Esophagus squamous epithelium (tissue), 4 donors: ENCODE results near the gene SCAND1.

Experiments
- CTCF ChIP-seq, 6 experiments: fragments of 450-650 bp in 4 of 6; fragments of 200-600 bp in 2 of 6; sonication (generic) in 2 of 6; IDR thresholded peaks; one replicate each; pipeline ENCODE4 v1.5.1; 2016 to 2019; ENCODE audit warnings: antibody characterized with exemption in 6 of 6, mild to moderate bottlenecking in 4 of 6, moderate library complexity in 4 of 6
- POLR2A ChIP-seq, 4 donors: fragments of 450-650 bp; IDR thresholded peaks; one replicate each; pipeline ENCODE4 v1.6.1; 2017; ENCODE audit warnings: antibody characterized with exemption in 4 of 4, mild to moderate bottlenecking in 4 of 4, moderate library complexity in 3 of 4

- TF ChIP-seq CTCF (IDR thresholded peaks at IDR 0.05) (no peak), POLR2A (IDR thresholded peaks at IDR 0.05) (no peak)
Measured at GRCh38 chr20:35909796-35910195, 44.5 kb downstream of the SCAND1 start.
